Measurements from ENCODE around the gene CDH16.
"Not testable (repeated sequence)": the region's sequence is repeated elsewhere in the genome, so short reads cannot be mapped to it uniquely, and the experiment has no call there.

The CDH16 gene

GRCh38 chr16:66918803-66919568 lies at the start of gene CDH16:
Gene CDH16 (minus strand): TSS chr16:66918885. CDS start chr16:66918065, 820 bp downstream.
- DNase-seq, result no peak

GRCh38 chr16:66964049-66964448 lies 45.4 kb upstream of the CDH16 start:
- no peak for DNase-seq

- DNase-seq, result no peak
Measured at GRCh38 chr16:66961914-66962313, 43.2 kb upstream of the CDH16 start.

GRCh38 chr16:66961065-66961744 lies 42.5 kb upstream of the CDH16 start, which contains the start of gene CES3:
Gene CES3 (plus strand): TSS chr16:66961266. CDS start chr16:66961308, 42 bp downstream.
- DNase-seq, result peak; percentile 88

- no peak for DNase-seq
Measured at GRCh38 chr16:66960270-66960669, 41.6 kb upstream of the CDH16 start.

GRCh38 chr16:66959704-66960161 lies 41.0 kb upstream of the CDH16 start:
- DNase-seq, result peak; percentile 73

- no peak for DNase-seq
Measured at GRCh38 chr16:66958857-66959703, 40.4 kb upstream of the CDH16 start.

- DNase-seq, result not testable (repeated sequence)
Measured at GRCh38 chr16:66956154-66956457, 37.4 kb upstream of the CDH16 start.

- DNase-seq, result not testable (repeated sequence)
Measured at GRCh38 chr16:66955363-66956153, 36.9 kb upstream of the CDH16 start.

- peak; percentile 68 for DNase-seq
Measured at GRCh38 chr16:66954097-66954659, 35.5 kb upstream of the CDH16 start.

GRCh38 chr16:66953462-66954096 lies 34.9 kb upstream of the CDH16 start:
- DNase-seq, result no peak

GRCh38 chr16:66952430-66953110 lies 33.9 kb upstream of the CDH16 start:
- no peak for DNase-seq

- DNase-seq, result no peak
Measured at GRCh38 chr16:66950971-66951790, 32.5 kb upstream of the CDH16 start.

- no peak for DNase-seq
Measured at GRCh38 chr16:66950437-66950836, 31.8 kb upstream of the CDH16 start.

- DNase-seq, result no peak
Measured at GRCh38 chr16:66949472-66949871, 30.8 kb upstream of the CDH16 start.

- no peak for DNase-seq
Measured at GRCh38 chr16:66948837-66949225, 30.1 kb upstream of the CDH16 start.

GRCh38 chr16:66948134-66948836 lies 29.6 kb upstream of the CDH16 start:
- no peak for DNase-seq

- peak; percentile 75 for DNase-seq
Measured at GRCh38 chr16:66947302-66948065, 28.8 kb upstream of the CDH16 start.

GRCh38 chr16:66946974-66947301 lies 28.3 kb upstream of the CDH16 start:
- no peak for DNase-seq

All from NCI-H1694 (cell line).